Spleen (tissue), 7 donors: ENCODE results near the gene ZNF71.

ENCODE experiments used
- CTCF ChIP-seq, 11 experiments: fragments of 200-600 bp in 7 of 11; fragments of 450-650 bp in 4 of 11; sonication (generic) in 4 of 11; IDR thresholded peaks in 8 of 11; conservative IDR thresholded peaks in 3 of 11; 1 replicate in 7 of 11; 2 replicates in 4 of 11; pipeline versions ENCODE4 v1.4.0 to v1.8.0; 2016 to 2021; ENCODE audit warnings: antibody characterized with exemption in 11 of 11, inconsistent platforms in 4 of 11, mild to moderate bottlenecking in 1 of 11
- POLR2A ChIP-seq, 3 donors: fragments of 450-650 bp; IDR thresholded peaks; one replicate each; pipeline ENCODE4 v1.5.1; 2017; ENCODE audit warnings: antibody characterized with exemption in 3 of 3, mild to moderate bottlenecking in 1 of 3
- donor health status: DM: no; HTN: no; CAD: no; lungs with moderate emphysema.
- donor health status: DM: no; HTN: no; CAD: no.
- donor health status: DM: no; HTN: no; CAD: no.

- TF ChIP-seq CTCF (IDR thresholded peaks at IDR 0.05 in 8 of 11, conservative IDR thresholded peaks at IDR 0.05 in 3 of 11) (no peak), POLR2A (IDR thresholded peaks at IDR 0.05) (no peak)
These were observed 76.0 kb downstream of the ZNF71 start for GRCh38 chr19:56670961-56671612.
